GM12878 (cell line): ENCODE measurements around the gene GOLGA8M.
"Not testable (repeated sequence)": the region's sequence is repeated elsewhere in the genome, so short reads cannot be mapped to it uniquely, and the experiment has no call there.

Experiments
- SMARCA5 ChIP-seq: fragments of 450-650 bp; IDR thresholded peaks from 2 replicates; pipeline ENCODE4 v1.6.1; 2017; ENCODE audit warnings: mild to moderate bottlenecking
- SUZ12 ChIP-seq: fragments of 200-600 bp; sonication (generic); IDR thresholded peaks from one replicate; pipeline ENCODE4 v1.6.1; 2018; ENCODE audit warnings: antibody characterized with exemption, mild to moderate bottlenecking; ENCODE audit not compliant: unreplicated experiment

DNA sequence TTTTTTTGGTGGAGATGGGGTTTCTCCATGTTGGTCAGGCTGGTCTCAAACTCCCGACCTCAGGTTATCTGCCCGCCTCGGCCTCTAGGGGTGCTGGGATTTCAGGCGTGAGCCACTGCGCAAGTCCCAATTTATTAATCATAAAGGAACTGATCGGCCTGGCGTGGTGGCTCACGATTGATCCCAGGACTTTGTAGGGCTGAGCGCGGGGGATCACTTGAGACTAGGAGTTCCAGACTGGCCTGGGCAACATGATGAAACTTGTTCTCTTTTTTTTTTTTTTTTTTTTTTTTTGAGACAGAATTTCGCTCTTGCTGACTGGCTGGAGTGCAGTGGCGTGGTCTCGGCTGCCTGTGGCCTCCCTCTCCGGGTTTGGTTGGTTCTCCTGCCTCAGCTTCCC is 19.2 kb downstream of the GOLGA8M start:
- not testable (repeated sequence) for TF ChIP-seq SMARCA5, SUZ12
